Nephron (organoid): ENCODE results near the gene SLC9A9.
"Not testable (repeated sequence)": the region's sequence is repeated elsewhere in the genome, so short reads cannot be mapped to it uniquely, and the experiment has no call there.

Experiments
- H3K27ac Mint-ChIP-seq, 3 experiments: 2 replicates each; pipeline ENCODE4 v1.8.0; 2020; ENCODE audit warnings: mixed read lengths in 3 of 3, mild to moderate bottlenecking in 2 of 3, moderate library complexity in 1 of 3
- H3K27me3 Mint-ChIP-seq: 2 replicates; pipeline ENCODE4 v1.8.0; 2021; ENCODE audit warnings: low read depth, mild to moderate bottlenecking, moderate library complexity, mixed read lengths
- H3K36me3 Mint-ChIP-seq: 2 replicates; pipeline ENCODE4 v1.8.0; 2020; ENCODE audit warnings: low read depth, mixed read lengths
- H3K4me1 Mint-ChIP-seq: 2 replicates; pipeline ENCODE4 v1.8.0; 2020; ENCODE audit warnings: mixed read lengths
- H3K4me3 Mint-ChIP-seq, 3 experiments: 2 replicates each; pipeline ENCODE4 v1.8.0; 2020; ENCODE audit warnings: mild to moderate bottlenecking in 3 of 3, mixed read lengths in 3 of 3, moderate library complexity in 2 of 3
- H3K9me3 Mint-ChIP-seq: 2 replicates; pipeline ENCODE4 v1.8.0; 2020; ENCODE audit warnings: mixed read lengths
- TF ChIP-seq, protein P1 (sequence below), 3 experiments: fragments of 200-600 bp; sonication (generic); IDR thresholded peaks; one replicate each; pipeline ENCODE4 v1.5.0; 2021; ENCODE audit warnings: antibody characterized with exemption in 3 of 3; ENCODE audit not compliant: unreplicated experiment in 3 of 3

The SLC9A9 gene

DNA sequence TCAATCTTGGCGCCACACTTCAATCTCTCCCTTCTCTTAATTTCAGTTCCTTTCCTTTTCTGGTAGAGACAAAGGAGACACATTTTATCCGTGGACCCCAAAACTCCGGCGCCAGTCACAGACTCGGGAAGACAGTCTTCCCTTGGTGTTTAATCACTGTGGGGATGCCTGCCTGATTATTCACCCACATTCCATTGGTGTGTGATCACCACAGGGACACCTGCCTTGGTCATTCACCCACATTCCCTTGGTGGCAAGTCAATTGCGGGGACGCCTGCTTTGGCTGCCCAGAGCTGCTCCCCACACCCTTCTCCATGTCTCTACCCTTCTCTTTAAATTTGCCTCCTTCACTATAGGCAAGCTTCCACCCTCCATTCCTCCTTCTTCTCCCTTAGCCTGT, 50.1 kb downstream of the SLC9A9 start:
- not testable (repeated sequence) for H3K9me3 Mint-ChIP-seq, H3K27ac Mint-ChIP-seq, H3K4me3 Mint-ChIP-seq, H3K27me3 Mint-ChIP-seq, H3K36me3 Mint-ChIP-seq
- peaks cover 14% of the 10 kb centered on the region for H3K4me1 Mint-ChIP-seq

DNA sequence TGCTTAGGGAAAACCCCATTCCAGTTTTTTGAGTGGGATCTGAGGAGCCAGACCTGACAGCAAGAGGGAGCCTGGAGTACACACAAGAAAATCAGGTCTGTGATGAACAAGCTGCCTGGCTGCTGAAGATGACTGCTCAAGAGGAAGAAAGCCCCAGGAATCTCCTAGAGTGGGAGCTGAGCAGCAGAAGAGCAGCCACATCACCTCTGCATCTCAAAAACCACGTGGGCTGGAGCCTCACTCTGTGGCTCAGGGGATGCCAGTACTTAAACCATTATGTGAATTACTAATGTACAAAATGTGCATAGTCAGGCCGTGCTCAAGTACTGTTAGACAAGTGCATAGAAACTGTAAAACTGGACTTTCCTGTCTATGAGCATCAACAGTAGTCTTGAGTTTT, 52.4 kb downstream of the SLC9A9 start:
- Mint-ChIP-seq H3K4me1 (peaks cover 14% of the 10 kb centered on the region), H3K9me3 (peaks cover 5% of the 10 kb centered on the region), H3K27me3 (no peaks in the 10 kb centered on the region), H3K36me3 (peaks cover 6% of the 10 kb centered on the region), H3K27ac (no peak overlapping the region), H3K4me3 (no peak overlapping the region)
- TF ChIP-seq, protein P1, sequence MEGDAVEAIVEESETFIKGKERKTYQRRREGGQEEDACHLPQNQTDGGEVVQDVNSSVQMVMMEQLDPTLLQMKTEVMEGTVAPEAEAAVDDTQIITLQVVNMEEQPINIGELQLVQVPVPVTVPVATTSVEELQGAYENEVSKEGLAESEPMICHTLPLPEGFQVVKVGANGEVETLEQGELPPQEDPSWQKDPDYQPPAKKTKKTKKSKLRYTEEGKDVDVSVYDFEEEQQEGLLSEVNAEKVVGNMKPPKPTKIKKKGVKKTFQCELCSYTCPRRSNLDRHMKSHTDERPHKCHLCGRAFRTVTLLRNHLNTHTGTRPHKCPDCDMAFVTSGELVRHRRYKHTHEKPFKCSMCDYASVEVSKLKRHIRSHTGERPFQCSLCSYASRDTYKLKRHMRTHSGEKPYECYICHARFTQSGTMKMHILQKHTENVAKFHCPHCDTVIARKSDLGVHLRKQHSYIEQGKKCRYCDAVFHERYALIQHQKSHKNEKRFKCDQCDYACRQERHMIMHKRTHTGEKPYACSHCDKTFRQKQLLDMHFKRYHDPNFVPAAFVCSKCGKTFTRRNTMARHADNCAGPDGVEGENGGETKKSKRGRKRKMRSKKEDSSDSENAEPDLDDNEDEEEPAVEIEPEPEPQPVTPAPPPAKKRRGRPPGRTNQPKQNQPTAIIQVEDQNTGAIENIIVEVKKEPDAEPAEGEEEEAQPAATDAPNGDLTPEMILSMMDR (IDR thresholded peaks at IDR 0.05; ENCODE audit: unreplicated experiment in 3 of 3): no peak

DNA sequence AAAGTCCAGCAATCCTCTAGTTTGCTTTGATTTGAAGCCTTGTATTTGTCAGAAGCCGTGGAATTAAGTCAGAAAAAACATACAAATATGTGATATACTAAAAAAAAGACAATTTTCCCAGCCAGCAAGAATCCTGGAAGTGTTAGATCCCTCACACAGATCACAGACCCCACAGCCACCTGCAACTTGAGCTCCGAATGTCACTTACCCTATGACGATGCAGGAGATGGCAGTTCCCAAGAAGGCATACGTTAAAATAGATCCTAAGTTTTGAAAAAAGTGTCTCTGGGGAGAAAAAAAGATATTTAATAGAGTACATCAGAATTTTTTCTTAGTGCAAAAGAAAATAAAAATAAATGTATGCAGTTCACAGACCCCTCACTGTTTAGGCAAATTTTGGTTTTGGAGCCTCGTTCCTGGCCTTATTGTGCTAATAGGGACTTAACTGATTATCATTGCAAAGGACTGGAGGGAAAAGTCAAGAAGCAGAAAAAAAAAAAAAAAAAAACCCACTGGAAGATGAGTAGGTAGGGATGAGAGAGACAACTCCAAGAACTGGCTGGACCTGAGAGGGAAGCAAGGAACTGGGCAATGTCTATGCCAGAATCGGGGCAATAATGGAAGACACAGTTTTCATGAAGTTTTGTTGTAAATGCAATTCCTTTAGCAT, 53.3 kb downstream of the SLC9A9 start:
- Mint-ChIP-seq H3K27me3 (no peaks in the 10 kb centered on the region), H3K36me3 (peaks cover 6% of the 10 kb centered on the region), H3K4me1 (peaks cover 14% of the 10 kb centered on the region), H3K27ac (no peak overlapping the region), H3K4me3 (no peak overlapping the region), H3K9me3 (peaks cover 5% of the 10 kb centered on the region)
- TF ChIP-seq, protein P1 (IDR thresholded peaks at IDR 0.05; ENCODE audit: unreplicated experiment in 3 of 3): no peak

DNA sequence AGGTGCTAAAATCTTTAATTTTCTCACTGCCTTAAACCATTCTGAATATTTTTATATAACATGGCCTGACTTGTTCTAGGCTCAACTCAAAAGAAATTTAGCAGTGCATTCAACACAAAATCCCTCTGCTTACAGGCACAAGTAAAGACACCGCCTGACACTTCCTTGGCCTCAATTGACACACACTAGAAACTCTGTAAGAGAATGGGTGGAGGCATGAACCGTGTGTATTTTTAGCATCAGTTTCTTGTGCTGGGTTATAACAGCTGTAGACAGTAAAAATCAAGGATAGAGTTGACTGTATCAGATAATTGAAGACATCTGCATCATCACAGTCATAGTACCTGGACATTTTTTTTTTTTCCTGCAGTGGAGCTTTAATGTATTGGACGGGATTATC, 54.3 kb downstream of the SLC9A9 start:
- H3K27ac Mint-ChIP-seq: peak overlapping the region in 1 of 3 experiments; percentile 15
- peaks cover 6% of the 10 kb centered on the region for H3K36me3 Mint-ChIP-seq
- TF ChIP-seq, protein P1 (IDR thresholded peaks at IDR 0.05; ENCODE audit: unreplicated experiment in 3 of 3): no peak
- no peaks in the 10 kb centered on the region for H3K27me3 Mint-ChIP-seq
- H3K4me1 Mint-ChIP-seq: peaks cover 14% of the 10 kb centered on the region
- H3K4me3 Mint-ChIP-seq: no peak overlapping the region
- H3K9me3 Mint-ChIP-seq: peaks cover 5% of the 10 kb centered on the region

DNA sequence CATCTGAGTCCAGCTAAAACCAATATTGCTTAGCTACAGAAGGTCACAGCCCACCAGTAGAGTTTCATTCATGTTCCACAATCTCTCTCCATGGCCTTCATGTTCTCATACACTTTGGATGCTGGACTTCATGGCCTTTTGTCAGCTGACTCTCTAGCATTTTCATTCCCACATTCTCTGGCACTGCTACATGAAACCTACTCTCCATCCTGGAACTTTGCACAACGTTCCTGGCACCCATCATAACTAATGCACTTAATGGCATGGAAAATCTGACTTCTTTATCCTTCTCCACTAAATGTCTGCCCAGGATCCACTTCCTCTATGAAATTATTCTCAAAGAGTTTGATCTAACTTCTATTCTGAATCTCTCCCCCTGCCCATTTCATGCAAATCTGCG, 56.9 kb downstream of the SLC9A9 start:
- H3K4me3 Mint-ChIP-seq: no peak overlapping the region
- H3K36me3 Mint-ChIP-seq: peaks cover 6% of the 10 kb centered on the region
- TF ChIP-seq, protein P1 (IDR thresholded peaks at IDR 0.05; ENCODE audit: unreplicated experiment in 3 of 3): no peak
- no peak overlapping the region for H3K27ac Mint-ChIP-seq
- no peaks in the 10 kb centered on the region for H3K27me3 Mint-ChIP-seq
- peaks cover 5% of the 10 kb centered on the region for H3K9me3 Mint-ChIP-seq
- H3K4me1 Mint-ChIP-seq: peaks cover 26% of the 10 kb centered on the region

DNA sequence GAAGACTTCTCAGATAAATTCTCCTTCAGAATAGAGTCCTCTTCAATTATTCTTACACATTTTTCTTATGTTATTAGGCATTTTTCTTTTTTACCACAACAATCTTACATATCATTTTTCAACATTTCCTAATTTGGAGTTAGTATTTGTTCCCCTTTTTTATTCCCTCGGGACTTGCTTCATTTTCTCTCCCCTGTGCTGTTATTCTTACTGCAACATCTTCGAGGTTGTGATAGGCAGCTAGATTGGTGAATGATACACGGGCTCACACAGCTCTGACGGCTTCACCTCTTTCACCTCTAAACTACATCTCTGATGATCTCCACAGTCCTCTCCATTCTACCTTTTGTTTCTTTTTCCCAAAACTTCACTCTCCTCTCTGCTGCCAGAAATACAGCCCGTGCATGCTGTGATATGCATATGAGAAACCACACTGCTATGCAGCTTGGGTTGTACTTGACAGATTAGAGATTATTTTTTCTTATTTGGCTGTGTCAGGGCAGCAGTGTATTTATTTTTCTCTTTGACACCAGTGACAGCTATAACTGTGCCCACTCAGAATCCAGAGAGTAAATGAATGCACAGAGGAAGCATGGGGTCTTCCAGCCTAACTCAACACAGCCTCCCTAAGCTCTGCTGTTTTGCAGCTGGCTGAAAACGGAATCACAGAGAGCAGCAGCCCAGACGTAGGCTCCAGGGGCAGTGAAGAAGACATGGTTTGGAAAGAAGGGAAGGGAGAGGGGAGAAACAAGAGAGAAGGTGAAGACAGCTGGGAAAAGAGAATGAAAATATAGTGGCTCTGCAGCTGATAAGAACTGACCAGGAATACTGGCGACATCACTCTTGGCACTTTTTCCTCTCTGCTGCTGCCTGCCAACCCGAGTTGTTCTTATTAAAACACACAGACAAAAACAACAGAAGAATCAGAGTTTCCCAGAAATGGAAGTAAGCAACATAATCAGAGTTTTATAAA, 61.8 kb downstream of the SLC9A9 start:
- no peaks in the 10 kb centered on the region for H3K9me3 Mint-ChIP-seq
- H3K4me1 Mint-ChIP-seq: peaks cover 15% of the 10 kb centered on the region
- no peaks in the 10 kb centered on the region for H3K36me3 Mint-ChIP-seq
- TF ChIP-seq, protein P1 (IDR thresholded peaks at IDR 0.05; ENCODE audit: unreplicated experiment in 3 of 3): no peak
- H3K27me3 Mint-ChIP-seq: no peaks in the 10 kb centered on the region
- H3K27ac Mint-ChIP-seq: peak overlapping the region; percentile 17 to 81 (median 75)
- H3K4me3 Mint-ChIP-seq: peak overlapping the region; percentile 5 to 14 (median 9)
